ENCODE measurements around the gene OTOP2.

DNA sequence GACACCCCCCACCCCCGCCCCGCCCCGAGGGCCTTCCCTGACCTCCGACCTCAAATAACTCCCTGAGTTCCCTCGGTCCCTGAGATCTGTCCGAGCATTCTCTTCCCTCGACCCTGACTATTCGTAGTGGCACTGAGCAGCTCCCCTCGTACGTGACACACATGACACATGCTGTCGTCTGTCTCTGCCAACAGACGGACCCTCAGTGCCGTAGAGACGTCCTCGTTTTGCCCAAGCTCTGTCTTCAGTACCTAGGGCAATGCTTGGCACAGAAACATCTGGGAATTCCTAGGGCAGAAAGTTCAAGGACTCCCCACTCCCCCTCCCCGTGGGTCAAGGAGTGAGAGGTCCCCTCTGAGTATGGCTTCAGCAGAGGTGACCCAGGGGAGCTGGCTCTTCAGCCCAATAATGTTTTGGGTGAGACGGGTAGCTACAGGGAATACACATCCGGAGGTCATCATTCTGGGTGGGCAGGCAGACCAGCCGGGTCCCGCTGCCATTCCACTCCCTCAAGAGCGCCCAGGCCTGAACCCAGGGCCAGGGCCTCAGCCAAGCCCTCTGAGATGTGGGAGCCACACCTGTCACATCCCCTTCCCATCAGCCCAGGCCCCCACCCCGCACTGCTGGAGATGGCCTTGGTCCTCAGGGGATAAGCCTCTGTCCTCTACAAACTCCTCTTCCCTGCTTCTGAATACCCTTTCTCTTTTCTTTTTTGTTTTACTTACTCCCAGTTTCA is 30.0 kb upstream of the OTOP2 start:
- no peak for TF ChIP-seq POLR2AphosphoS5 (IDR thresholded peaks at IDR 0.05; ENCODE audit: borderline replicate concordance, low read depth, low read length)
- no peak for TF ChIP-seq EZH2 (IDR thresholded peaks at IDR 0.05)
